Neuronal stem cell (in vitro differentiated cells): ENCODE measurements around the gene AADACL4.

Source experiments
- DNase-seq: peaks from one replicate; pipeline ENCODE4 v3.0.0-alpha.2; 2013; ENCODE audit warnings: low spot score
- H2AFZ ChIP-seq: one replicate; pipeline ENCODE4 v1.6.1; 2013; ENCODE audit warnings: mild to moderate bottlenecking, low read length, inconsistent platforms
- H2AK5ac ChIP-seq: 2 replicates; pipeline ENCODE4 v1.6.1; 2013; ENCODE audit warnings: low read depth, mild to moderate bottlenecking, inconsistent platforms, low read length, moderate library complexity, mixed read lengths
- H2BK120ac ChIP-seq: 2 replicates; pipeline ENCODE4 v1.6.1; 2013; ENCODE audit warnings: low read depth, mild to moderate bottlenecking, inconsistent platforms, low read length, moderate library complexity, mixed read lengths
- H2BK12ac ChIP-seq: one replicate; pipeline ENCODE4 v1.6.1; 2013; ENCODE audit warnings: low read length, inconsistent platforms
- H2BK15ac ChIP-seq: 2 replicates; pipeline ENCODE4 v1.6.1; 2013; ENCODE audit warnings: mild to moderate bottlenecking, low read length, inconsistent platforms, mixed read lengths
- H2BK5ac ChIP-seq: one replicate; pipeline ENCODE4 v1.6.1; 2013; ENCODE audit warnings: inconsistent platforms, mild to moderate bottlenecking, low read length, moderate library complexity
- H3K14ac ChIP-seq: one replicate; pipeline ENCODE4 v1.6.1; 2013; ENCODE audit warnings: low read length, inconsistent platforms
- H3K18ac ChIP-seq: 2 replicates; pipeline ENCODE4 v1.6.1; 2013; ENCODE audit warnings: low read length, inconsistent platforms
- H3K23ac ChIP-seq: 2 replicates; pipeline ENCODE4 v1.6.1; 2013; ENCODE audit warnings: low read depth, mild to moderate bottlenecking, mixed read lengths, low read length, inconsistent platforms; ENCODE audit not compliant: poor library complexity
- H3K27ac ChIP-seq: replicated peaks from 3 replicates; pipeline ENCODE4 v1.5.1; 2013; ENCODE audit warnings: low read length, inconsistent platforms
- H3K27me3 ChIP-seq, 3 experiments: 2 replicates each; pipeline ENCODE4 v1.6.1; 2013; ENCODE audit warnings: low read length in 3 of 3, mild to moderate bottlenecking in 2 of 3, inconsistent platforms in 1 of 3, low read depth in 1 of 3, mixed read lengths in 1 of 3, moderate library complexity in 1 of 3; ENCODE audit not compliant: control insufficient read depth in 3 of 3, insufficient read depth in 3 of 3
- H3K36me3 ChIP-seq, 2 donors: replicated peaks in 1 of 2; 2 replicates each; pipeline ENCODE4 v1.6.1; 2013; ENCODE audit warnings: low read length in 2 of 2; ENCODE audit not compliant: control insufficient read depth in 2 of 2, insufficient read depth in 2 of 2
- H3K4ac ChIP-seq: 2 replicates; pipeline ENCODE4 v1.6.1; 2013; ENCODE audit warnings: inconsistent platforms, mild to moderate bottlenecking, low read length, moderate library complexity
- H3K4me1 ChIP-seq, 2 donors: 1 replicate in 1 of 2; 2 replicates in 1 of 2; pipeline ENCODE4 v1.6.1; 2013; ENCODE audit warnings: low read length in 2 of 2, low read depth in 1 of 2; ENCODE audit not compliant: control insufficient read depth in 2 of 2, insufficient read depth in 1 of 2
- H3K4me2 ChIP-seq: one replicate; pipeline ENCODE4 v1.6.1; 2013; ENCODE audit warnings: mild to moderate bottlenecking, low read length, inconsistent platforms; ENCODE audit not compliant: insufficient read depth, poor library complexity, severe bottlenecking
- H3K4me3 ChIP-seq, 2 donors: 2 replicates each; pipeline ENCODE4 v1.5.1; 2013; ENCODE audit warnings: low read length in 2 of 2, mild to moderate bottlenecking in 2 of 2, inconsistent platforms in 1 of 2, moderate library complexity in 1 of 2
- H3K79me1 ChIP-seq: one replicate; pipeline ENCODE4 v1.6.1; 2013; ENCODE audit warnings: low read depth, mild to moderate bottlenecking, inconsistent platforms, low read length, moderate library complexity
- H3K9ac ChIP-seq: one replicate; pipeline ENCODE4 v1.6.1; 2013; ENCODE audit warnings: mild to moderate bottlenecking, low read depth, low read length, inconsistent platforms; ENCODE audit not compliant: poor library complexity
- H3K9me3 ChIP-seq, 2 donors: replicated peaks in 1 of 2; 2 replicates each; pipeline versions ENCODE3 to v1.6.1; 2013; ENCODE audit warnings: low read length in 2 of 2, mild to moderate bottlenecking in 2 of 2, inconsistent platforms in 1 of 2, low read depth in 1 of 2, mixed read lengths in 1 of 2, moderate library complexity in 1 of 2; ENCODE audit not compliant: control insufficient read depth in 2 of 2, insufficient read depth in 1 of 2
- H4K8ac ChIP-seq: one replicate; pipeline ENCODE4 v1.6.1; 2013; ENCODE audit warnings: low read depth, mild to moderate bottlenecking, inconsistent platforms, low read length, moderate library complexity
- H4K91ac ChIP-seq: one replicate; pipeline ENCODE4 v1.6.1; 2013; ENCODE audit warnings: low read length, low read depth, mild to moderate bottlenecking, inconsistent platforms; ENCODE audit not compliant: poor library complexity
- WGBS, 2 donors: extraction: QIAGEN DNeasy Blood & Tissue Kit; methylation state at CpG; one replicate each; pipeline ENCODE4 v1.1.7; 2013; ENCODE audit warnings: missing lambda C conversion rate in 2 of 2, mixed read lengths in 1 of 2; ENCODE audit not compliant: insufficient read length in 2 of 2, insufficient replicate concordance in 1 of 2; ENCODE audit errors: extremely low coverage in 2 of 2; 5-methylcytosine and 5-hydroxymethylcytosine counted together

AADACL4 gene

GRCh38 chr1:12615865-12616708 is 27.8 kb upstream of the AADACL4 start:
- no CpG with 5 or more reads among the region's 17 CpGs for WGBS, 2 donors
- H3K27me3 ChIP-seq: peaks cover 0 to 65% (median 9%) of the 10 kb centered on the region in 3 experiments

GRCh38 chr1:12616709-12617373 is 27.0 kb upstream of the AADACL4 start:
- Histone ChIP-seq H3K4me3 (peak overlapping the region; percentile 23 to 75), H3K27ac (no peak overlapping the region), H3K14ac (peak overlapping the region; percentile 12), H3K4me2 (peak overlapping the region; percentile 84), H2BK120ac (peak overlapping the region; percentile 14), H3K36me3 (no peaks in the 10 kb centered on the region), H3K4ac (no peak overlapping the region), H3K18ac (peak overlapping the region; percentile 96), H3K23ac (peak overlapping the region; percentile 70), H2AK5ac (no peak overlapping the region), H3K27me3 (peaks cover 0 to 66% (median 9%) of the 10 kb centered on the region in 3 experiments), H3K4me1 (peaks cover 20 to 25% of the 10 kb centered on the region in 2 donors), H2AFZ (peak overlapping the region; percentile 74), H3K9me3 (no peaks in the 10 kb centered on the region), H2BK5ac (no peak overlapping the region), H3K79me1 (no peaks in the 10 kb centered on the region), H3K9ac (peak overlapping the region; percentile 82), H4K91ac (no peak overlapping the region), H2BK15ac (no peak overlapping the region), H4K8ac (no peak overlapping the region), H2BK12ac (peak overlapping the region; percentile 80)
- no peak for DNase-seq
- whole genome bisulfite sequencing, 2 donors: no CpG with 5 or more reads among the region's 53 CpGs

More at GRCh38 chr1:12615865-12616708, 27.8 kb upstream of the AADACL4 start:
- no peak overlapping the region for H4K8ac ChIP-seq
- H3K9me3 ChIP-seq: no peaks in the 10 kb centered on the region
- H3K14ac ChIP-seq: no peak overlapping the region
- H3K36me3 ChIP-seq: no peaks in the 10 kb centered on the region
- H4K91ac ChIP-seq: no peak overlapping the region
- peak overlapping the region in 1 of 2 donors; percentile 40 for H3K4me3 ChIP-seq
- no peak overlapping the region for H2BK15ac ChIP-seq
- no peak for DNase-seq
- H3K4ac ChIP-seq: no peak overlapping the region
- peaks cover 20 to 25% of the 10 kb centered on the region in 2 donors for H3K4me1 ChIP-seq
- H2BK5ac ChIP-seq: no peak overlapping the region
- H3K4me2 ChIP-seq: peak overlapping the region; percentile 84
- no peak overlapping the region for H2AK5ac ChIP-seq
- H3K18ac ChIP-seq: peak overlapping the region; percentile 77
- H3K27ac ChIP-seq: no peak overlapping the region
- no peaks in the 10 kb centered on the region for H3K79me1 ChIP-seq
- no peak overlapping the region for H3K9ac ChIP-seq
- no peak overlapping the region for H2BK12ac ChIP-seq
- H3K23ac ChIP-seq: peak overlapping the region; percentile 5
- H2BK120ac ChIP-seq: peak overlapping the region; percentile 14
- H2AFZ ChIP-seq: peak overlapping the region; percentile 74

- Histone ChIP-seq H3K4me1 (peaks cover 20 to 25% of the 10 kb centered on the region in 2 donors), H3K18ac (no peak overlapping the region), H2BK5ac (no peak overlapping the region), H4K8ac (no peak overlapping the region), H3K14ac (no peak overlapping the region), H3K4me2 (peak overlapping the region; percentile 90), H3K27ac (no peak overlapping the region), H2AK5ac (no peak overlapping the region), H3K9me3 (no peaks in the 10 kb centered on the region), H2AFZ (peak overlapping the region; percentile 97), H2BK120ac (no peak overlapping the region), H3K79me1 (no peaks in the 10 kb centered on the region), H3K23ac (no peak overlapping the region), H3K4ac (no peak overlapping the region), H3K4me3 (peak overlapping the region; percentile 65 to 84), H4K91ac (no peak overlapping the region), H3K9ac (no peak overlapping the region), H2BK15ac (no peak overlapping the region), H3K27me3 (peaks cover 0 to 69% (median 9%) of the 10 kb centered on the region in 3 experiments), H3K36me3 (no peaks in the 10 kb centered on the region), H2BK12ac (no peak overlapping the region)
- WGBS, 2 donors: no CpG with 5 or more reads among the region's 13 CpGs
- no peak for DNase-seq
Observed at GRCh38 chr1:12617511-12617900, 26.4 kb upstream of the AADACL4 start.
